ENCODE results near the gene TAS2R50.
A peak's percentile ranks its signal among the peaks of the same experiment; 100 is the strongest.
"Not testable (repeated sequence)": the region's sequence is repeated elsewhere in the genome, so short reads cannot be mapped to it uniquely, and the experiment has no call there.

TAS2R50 gene

DNA sequence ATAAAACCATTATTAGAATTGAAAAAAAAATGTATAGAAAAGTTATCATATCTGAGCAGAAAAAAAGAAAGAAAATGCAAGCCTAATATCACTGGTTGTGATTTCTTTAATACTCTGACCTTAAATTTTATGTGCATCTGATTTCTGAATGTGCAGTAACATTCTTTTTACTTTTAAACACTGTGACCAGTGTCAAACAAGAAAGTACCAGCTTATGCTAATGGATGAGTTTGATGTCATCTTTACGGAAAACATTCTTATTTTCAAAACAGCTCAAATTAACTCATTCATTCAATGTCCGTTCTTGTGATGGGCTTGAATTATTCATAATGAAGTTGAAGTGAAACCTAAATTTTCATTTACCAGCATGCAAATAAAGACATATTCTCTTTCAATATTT, at the start of gene TAS2R50:
Gene TAS2R50, minus strand, starts transcription at position 101 of the 400 bp plus-strand sequence. Its CDS starts 52 bp downstream, at position 49.
- no peak for DNase-seq (ENCODE audit: low read depth)
- in situ Hi-C loops (cut with HindIII; ENCODE audit: low sequenced_read_pairs), result no loop called here
- TF ChIP-seq, protein P1, sequence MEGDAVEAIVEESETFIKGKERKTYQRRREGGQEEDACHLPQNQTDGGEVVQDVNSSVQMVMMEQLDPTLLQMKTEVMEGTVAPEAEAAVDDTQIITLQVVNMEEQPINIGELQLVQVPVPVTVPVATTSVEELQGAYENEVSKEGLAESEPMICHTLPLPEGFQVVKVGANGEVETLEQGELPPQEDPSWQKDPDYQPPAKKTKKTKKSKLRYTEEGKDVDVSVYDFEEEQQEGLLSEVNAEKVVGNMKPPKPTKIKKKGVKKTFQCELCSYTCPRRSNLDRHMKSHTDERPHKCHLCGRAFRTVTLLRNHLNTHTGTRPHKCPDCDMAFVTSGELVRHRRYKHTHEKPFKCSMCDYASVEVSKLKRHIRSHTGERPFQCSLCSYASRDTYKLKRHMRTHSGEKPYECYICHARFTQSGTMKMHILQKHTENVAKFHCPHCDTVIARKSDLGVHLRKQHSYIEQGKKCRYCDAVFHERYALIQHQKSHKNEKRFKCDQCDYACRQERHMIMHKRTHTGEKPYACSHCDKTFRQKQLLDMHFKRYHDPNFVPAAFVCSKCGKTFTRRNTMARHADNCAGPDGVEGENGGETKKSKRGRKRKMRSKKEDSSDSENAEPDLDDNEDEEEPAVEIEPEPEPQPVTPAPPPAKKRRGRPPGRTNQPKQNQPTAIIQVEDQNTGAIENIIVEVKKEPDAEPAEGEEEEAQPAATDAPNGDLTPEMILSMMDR (IDR thresholded peaks at IDR 0.05; ENCODE audit: low read depth, low read length, missing control alignments), result no peak
- no peak within 1 kb of the TSS for H3K4me3 ChIP-seq (ENCODE audit: low read depth, low read length)

GRCh38 chr12:11033959-11034358, 47.2 kb upstream of the TAS2R50 start:
- H3K4me3 ChIP-seq (ENCODE audit: low read depth, low read length); in situ Hi-C loops (cut with HindIII; ENCODE audit: low sequenced_read_pairs); DNase-seq (ENCODE audit: low read depth): not testable (repeated sequence)

GRCh38 chr12:11031307-11031706, 44.6 kb upstream of the TAS2R50 start, which contains the start of gene TAS2R31:
Gene TAS2R31 (minus strand): TSS chr12:11031407. CDS start chr12:11031335, 72 bp downstream.
- in situ Hi-C loops (cut with HindIII; ENCODE audit: low sequenced_read_pairs), result no loop called here
- H3K4me3 ChIP-seq (ENCODE audit: low read depth, low read length), result no peak within 1 kb of the TSS
- TF ChIP-seq, protein P1 (IDR thresholded peaks at IDR 0.05; ENCODE audit: low read depth, low read length, missing control alignments), result no peak
- DNase-seq (ENCODE audit: low read depth), result no peak

- no peak for DNase-seq (ENCODE audit: low read depth)
- in situ Hi-C loops (cut with HindIII; ENCODE audit: low sequenced_read_pairs), result no loop called here
- H3K4me3 ChIP-seq (ENCODE audit: low read depth, low read length), result no peak overlapping the region
- TF ChIP-seq, protein P1 (IDR thresholded peaks at IDR 0.05; ENCODE audit: low read depth, low read length, missing control alignments), result peak; percentile 7
Observed at GRCh38 chr12:11026118-11026517, 39.4 kb upstream of the TAS2R50 start.

GRCh38 chr12:11023387-11023786, 36.7 kb upstream of the TAS2R50 start:
- TF ChIP-seq, protein P1 (IDR thresholded peaks at IDR 0.05; ENCODE audit: low read depth, low read length, missing control alignments), result no peak
- in situ Hi-C loops (cut with HindIII; ENCODE audit: low sequenced_read_pairs), result no loop called here
- H3K4me3 ChIP-seq (ENCODE audit: low read depth, low read length), result no peak overlapping the region
- no peak for DNase-seq (ENCODE audit: low read depth)

- H3K4me3 ChIP-seq (ENCODE audit: low read depth, low read length), result no peak within 1 kb of the TSS
- in situ Hi-C loops (cut with HindIII; ENCODE audit: low sequenced_read_pairs), result no loop called here
- TF ChIP-seq, protein P1 (IDR thresholded peaks at IDR 0.05; ENCODE audit: low read depth, low read length, missing control alignments), result no peak
- no peak for DNase-seq (ENCODE audit: low read depth)
Observed at GRCh38 chr12:11022520-11022919, 35.8 kb upstream of the TAS2R50 start, which contains the start of gene TAS2R19. Gene TAS2R19 (minus strand): TSS chr12:11022620. CDS start chr12:11022571, 49 bp downstream.

GRCh38 chr12:11016937-11017336, 30.2 kb upstream of the TAS2R50 start:
- no peak for DNase-seq (ENCODE audit: low read depth)
- TF ChIP-seq, protein P1 (IDR thresholded peaks at IDR 0.05; ENCODE audit: low read depth, low read length, missing control alignments), result no peak
- no peak overlapping the region for H3K4me3 ChIP-seq (ENCODE audit: low read depth, low read length)
- in situ Hi-C loops (cut with HindIII; ENCODE audit: low sequenced_read_pairs), result no loop called here
